Neuron (in vitro differentiated cells): ENCODE data around the gene GRAMD4.

Experiments used
- H2AFZ ChIP-seq: one replicate; pipeline ENCODE4 v1.6.1; 2013; ENCODE audit warnings: low read depth, mild to moderate bottlenecking, inconsistent platforms, low read length, moderate library complexity
- H3K27me3 ChIP-seq: one replicate; pipeline ENCODE4 v1.6.1; 2013; ENCODE audit warnings: low read length; ENCODE audit not compliant: insufficient read depth
- H3K36me3 ChIP-seq: one replicate; pipeline ENCODE4 v1.6.1; 2013; ENCODE audit warnings: low read length; ENCODE audit not compliant: insufficient read depth
- H3K4me1 ChIP-seq: one replicate; pipeline ENCODE4 v1.6.1; 2013; ENCODE audit warnings: low read length; ENCODE audit not compliant: insufficient read depth
- H3K4me3 ChIP-seq: 2 replicates; pipeline ENCODE4 v1.5.1; 2013; ENCODE audit warnings: mild to moderate bottlenecking, low read length, moderate library complexity
- H3K9me3 ChIP-seq: one replicate; pipeline ENCODE4 v1.6.1; 2013; ENCODE audit warnings: low read length

GRAMD4 gene

GRCh38 chr22:46727813-46728364 is 107.7 kb downstream of the GRAMD4 start:
- Histone ChIP-seq H2AFZ (no peak overlapping the region), H3K36me3 (peaks cover 24% of the 10 kb centered on the region), H3K27me3 (no peaks in the 10 kb centered on the region), H3K9me3 (no peaks in the 10 kb centered on the region), H3K4me3 (no peak overlapping the region), H3K4me1 (no peaks in the 10 kb centered on the region)

- H3K4me3 ChIP-seq, result no peak overlapping the region
- no peak overlapping the region for H2AFZ ChIP-seq
- no peaks in the 10 kb centered on the region for H3K4me1 ChIP-seq
- no peaks in the 10 kb centered on the region for H3K9me3 ChIP-seq
- peaks cover 24% of the 10 kb centered on the region for H3K36me3 ChIP-seq
- H3K27me3 ChIP-seq, result no peaks in the 10 kb centered on the region
These were observed 108.3 kb downstream of the GRAMD4 start for GRCh38 chr22:46728470-46728869.
